Islet of Langerhans (tissue), 1 donor: ENCODE measurements around the gene MAG.
"Not testable (repeated sequence)": the region's sequence is repeated elsewhere in the genome, so short reads cannot be mapped to it uniquely, and the experiment has no call there.

Experiments
- FAIRE-seq: peaks from one replicate; lab custom pipeline; 2011; peaks lifted over from hg19 to GRCh38; lab: Jason Lieb, UNC

MAG gene

GRCh38 chr19:35346193-35347052 is 54.5 kb downstream of the MAG start:
- FAIRE-seq, result no peak

DNA sequence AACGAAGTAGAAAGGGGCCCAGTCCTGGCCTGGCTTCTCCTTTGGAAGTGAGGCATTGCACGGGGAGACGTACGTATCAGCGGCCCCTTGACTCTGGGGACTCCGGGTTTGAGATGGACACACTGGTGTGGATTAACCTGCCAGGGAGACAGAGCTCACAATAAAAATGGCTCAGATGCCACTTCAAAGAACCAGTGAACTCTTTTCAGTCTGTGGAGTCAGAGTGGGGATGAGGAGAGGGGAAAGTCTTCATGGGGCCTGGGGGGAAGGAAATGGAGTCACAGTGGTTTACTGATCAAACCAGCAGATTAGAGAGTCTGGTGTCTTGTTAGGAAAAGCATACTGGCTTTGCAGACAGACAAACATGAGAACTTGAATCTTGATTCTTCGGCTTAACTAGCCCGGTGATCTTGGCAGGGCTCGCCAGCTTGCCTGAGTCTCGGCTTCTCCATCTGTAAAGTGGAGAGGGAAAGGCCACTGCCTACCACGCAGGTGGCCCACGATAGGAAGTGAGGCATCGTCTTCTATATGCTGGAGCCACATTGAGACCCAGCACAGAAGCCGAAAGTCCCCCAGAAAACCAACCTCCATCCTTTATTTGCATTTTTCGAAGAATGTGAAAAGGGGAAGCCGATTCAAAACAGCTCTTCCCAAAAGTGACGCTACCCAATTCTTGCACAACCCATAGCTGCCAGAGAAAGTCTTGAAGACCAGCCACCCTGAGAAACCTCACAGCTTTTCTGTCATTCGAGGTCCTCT is 55.4 kb downstream of the MAG start, which contains the start of gene FFAR1:
TSS of gene FFAR1 (plus strand) at position 732 of the 759 bp plus-strand sequence. CDS start 3,650 bp downstream, outside the sequence.
- no peak for FAIRE-seq

GRCh38 chr19:35347930-35348298 is 56.0 kb downstream of the MAG start:
- FAIRE-seq, result no peak

GRCh38 chr19:35348911-35349611 is 57.1 kb downstream of the MAG start:
- FAIRE-seq, result no peak

GRCh38 chr19:35349614-35350521 is 57.9 kb downstream of the MAG start:
- FAIRE-seq, result no peak

DNA sequence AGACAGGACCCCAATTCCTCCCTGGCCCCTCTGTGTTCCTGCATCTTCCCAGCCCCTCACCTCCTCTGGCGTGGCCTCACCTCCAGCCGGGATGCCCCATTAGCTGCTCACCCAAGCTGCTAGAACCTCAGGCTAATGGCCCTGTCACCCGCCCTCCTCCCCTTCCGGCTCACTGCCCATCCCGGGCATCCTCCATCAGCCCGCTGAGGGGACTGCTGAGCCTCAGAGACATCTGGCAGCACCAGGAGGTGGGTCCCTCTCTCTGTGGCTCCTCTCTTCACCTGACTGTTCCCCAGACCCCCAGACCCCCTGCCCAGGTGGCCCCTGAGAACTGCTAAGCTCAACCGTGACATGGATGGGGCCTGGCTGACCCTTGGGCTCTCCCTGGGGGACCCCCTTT is 58.6 kb downstream of the MAG start:
- no peak for FAIRE-seq

- FAIRE-seq, result no peak
Measured at GRCh38 chr19:35351411-35352176, 59.6 kb downstream of the MAG start.

GRCh38 chr19:35352177-35352447 is 60.2 kb downstream of the MAG start:
- no peak for FAIRE-seq

- peak; percentile 90 for FAIRE-seq
Measured at GRCh38 chr19:35352448-35353304, 60.7 kb downstream of the MAG start.

DNA sequence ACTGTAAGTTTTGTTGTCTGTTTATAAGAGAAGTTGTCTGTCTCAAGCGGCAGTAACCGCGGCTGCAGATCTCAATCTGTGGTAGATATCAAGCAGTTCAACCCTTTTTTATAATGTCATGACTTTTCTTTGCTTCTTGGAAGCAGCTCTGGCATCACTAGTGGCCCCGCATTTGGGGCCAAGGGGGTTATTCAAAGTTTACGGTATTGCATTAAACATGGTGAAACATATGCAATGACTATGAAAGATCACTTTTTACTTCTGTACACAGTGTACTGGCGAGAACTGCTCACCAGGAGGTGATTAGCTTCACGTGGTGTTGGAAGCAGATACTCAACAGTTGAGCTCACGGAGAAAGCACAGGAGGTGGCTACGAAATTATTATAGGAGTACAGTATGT is 61.7 kb downstream of the MAG start:
- FAIRE-seq, result no peak

DNA sequence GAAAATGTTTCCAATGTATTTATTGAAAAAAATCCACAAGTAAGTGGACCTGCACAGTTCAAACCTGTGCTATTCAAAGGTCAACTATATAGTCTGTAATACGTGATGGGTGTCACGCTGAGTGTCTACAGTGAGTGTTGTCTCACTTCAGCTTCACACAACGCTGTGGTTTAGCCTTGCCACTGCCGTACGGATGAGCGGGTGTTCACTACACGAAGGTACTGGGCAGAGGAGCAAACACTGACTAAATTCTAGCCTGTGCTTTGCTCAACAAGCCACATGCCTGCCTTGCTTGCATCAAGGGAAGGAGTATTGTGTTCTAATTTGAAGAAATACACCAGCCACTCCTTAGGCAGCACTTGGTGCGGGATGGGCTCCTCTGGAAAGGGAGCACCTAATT is 62.9 kb downstream of the MAG start:
- FAIRE-seq, result no peak

GRCh38 chr19:35355791-35356460 is 64.0 kb downstream of the MAG start:
- no peak for FAIRE-seq

DNA sequence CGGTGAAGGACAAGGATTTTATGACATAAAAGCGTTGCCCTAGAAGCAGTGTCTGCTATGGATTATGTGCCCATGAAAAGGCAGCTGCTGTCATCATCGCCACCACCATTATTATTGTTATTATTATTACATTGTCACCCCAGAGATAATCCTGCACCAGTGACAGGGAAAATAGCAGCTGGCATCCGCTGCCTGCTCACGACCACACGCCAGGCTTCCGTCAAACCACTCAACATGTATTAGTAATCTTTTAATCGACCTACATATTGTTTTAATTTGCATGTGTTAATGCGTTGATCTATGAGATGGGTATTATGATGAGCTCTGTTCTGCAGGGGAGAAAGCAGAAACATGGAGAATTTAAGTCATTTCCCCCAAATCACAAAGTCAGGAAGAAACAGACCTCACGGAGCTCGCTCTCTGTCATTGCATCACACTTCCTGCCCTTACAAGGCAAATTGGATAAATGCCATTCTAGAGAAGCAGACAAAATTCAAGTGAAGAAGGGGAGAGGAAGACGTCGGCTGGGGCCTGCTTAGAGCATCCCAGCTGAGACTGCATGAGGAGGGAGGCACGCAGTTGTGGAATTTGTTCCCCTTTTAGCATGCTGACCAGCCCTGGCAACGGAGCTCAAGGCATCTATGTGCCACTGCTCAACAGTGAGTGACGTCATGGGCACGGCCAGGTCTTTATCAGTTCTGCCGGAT is 66.1 kb downstream of the MAG start, which contains the start of gene FFAR3:
TSS of gene FFAR3 (plus strand) at position 594 of the 707 bp plus-strand sequence. CDS start 431 bp downstream, outside the sequence.
- no peak for FAIRE-seq

DNA sequence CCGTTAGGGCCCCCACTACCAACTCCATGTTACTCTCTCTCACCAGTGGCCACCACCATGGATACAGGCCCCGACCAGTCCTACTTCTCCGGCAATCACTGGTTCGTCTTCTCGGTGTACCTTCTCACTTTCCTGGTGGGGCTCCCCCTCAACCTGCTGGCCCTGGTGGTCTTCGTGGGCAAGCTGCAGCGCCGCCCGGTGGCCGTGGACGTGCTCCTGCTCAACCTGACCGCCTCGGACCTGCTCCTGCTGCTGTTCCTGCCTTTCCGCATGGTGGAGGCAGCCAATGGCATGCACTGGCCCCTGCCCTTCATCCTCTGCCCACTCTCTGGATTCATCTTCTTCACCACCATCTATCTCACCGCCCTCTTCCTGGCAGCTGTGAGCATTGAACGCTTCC is 66.9 kb downstream of the MAG start:
- FAIRE-seq, result not testable (repeated sequence)

DNA sequence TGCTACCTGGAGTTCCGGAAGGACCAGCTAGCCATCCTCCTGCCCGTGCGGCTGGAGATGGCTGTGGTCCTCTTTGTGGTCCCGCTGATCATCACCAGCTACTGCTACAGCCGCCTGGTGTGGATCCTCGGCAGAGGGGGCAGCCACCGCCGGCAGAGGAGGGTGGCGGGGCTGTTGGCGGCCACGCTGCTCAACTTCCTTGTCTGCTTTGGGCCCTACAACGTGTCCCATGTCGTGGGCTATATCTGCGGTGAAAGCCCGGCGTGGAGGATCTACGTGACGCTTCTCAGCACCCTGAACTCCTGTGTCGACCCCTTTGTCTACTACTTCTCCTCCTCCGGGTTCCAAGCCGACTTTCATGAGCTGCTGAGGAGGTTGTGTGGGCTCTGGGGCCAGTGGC is 67.4 kb downstream of the MAG start:
- not testable (repeated sequence) for FAIRE-seq

GRCh38 chr19:35360081-35360480 is 68.1 kb downstream of the MAG start:
- FAIRE-seq, result not testable (repeated sequence)

DNA sequence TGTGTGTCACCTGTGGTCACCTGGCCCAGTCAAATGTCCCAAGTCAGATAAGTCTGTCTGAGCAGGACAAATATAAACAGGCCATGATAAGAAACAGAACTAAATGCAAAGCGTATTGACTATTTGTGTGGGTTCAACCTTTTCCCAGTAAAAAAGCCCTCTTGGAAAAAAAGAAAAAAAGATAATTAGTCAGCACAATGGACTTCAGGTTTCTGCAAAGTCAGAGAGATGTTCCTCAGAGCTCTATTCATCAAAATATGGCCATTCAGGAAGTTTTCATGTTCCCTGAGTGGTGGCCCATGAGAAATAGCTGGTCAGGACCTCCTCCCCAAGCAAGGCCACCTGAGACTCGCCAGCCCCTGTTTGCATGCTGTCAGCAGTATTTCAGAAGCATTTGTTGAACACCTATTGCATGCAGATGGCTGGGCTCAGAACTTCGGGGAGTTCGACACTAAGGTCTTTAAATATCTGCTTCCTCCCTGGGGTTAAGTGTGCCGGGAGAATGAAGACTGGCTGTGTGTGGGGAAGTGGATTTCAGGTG is 69.0 kb downstream of the MAG start:
- no peak for FAIRE-seq

GRCh38 chr19:35362261-35363000 is 70.5 kb downstream of the MAG start:
- no peak for FAIRE-seq
